Gastroesophageal sphincter (tissue), 3 donors: Measurements from ENCODE around the gene ZFR2.

Source experiments
- EP300 ChIP-seq: sonication (generic); formaldehyde crosslinking; IDR thresholded peaks from one replicate; pipeline ENCODE4 v1.6.1; 2017; ENCODE audit warnings: antibody characterized with exemption, mild to moderate bottlenecking
- POLR2A ChIP-seq, 2 donors: fragments of 450-650 bp; IDR thresholded peaks; one replicate each; pipeline ENCODE4 v1.6.1; 2017; ENCODE audit warnings: antibody characterized with exemption in 2 of 2, mild to moderate bottlenecking in 2 of 2, moderate library complexity in 1 of 2
- POLR2AphosphoS5 ChIP-seq: sonication (generic); formaldehyde crosslinking; IDR thresholded peaks from one replicate; pipeline ENCODE4 v1.6.1; 2017; ENCODE audit warnings: antibody characterized with exemption
- TF ChIP-seq, protein P1 (sequence below), 4 experiments: fragments of 200-600 bp in 2 of 4; fragments of 450-650 bp in 2 of 4; sonication (generic) in 1 of 4; IDR thresholded peaks; one replicate each; pipeline ENCODE4 v1.5.1; 2017 to 2019; ENCODE audit warnings: antibody characterized with exemption in 4 of 4, mild to moderate bottlenecking in 2 of 4, moderate library complexity in 2 of 4

DNA sequence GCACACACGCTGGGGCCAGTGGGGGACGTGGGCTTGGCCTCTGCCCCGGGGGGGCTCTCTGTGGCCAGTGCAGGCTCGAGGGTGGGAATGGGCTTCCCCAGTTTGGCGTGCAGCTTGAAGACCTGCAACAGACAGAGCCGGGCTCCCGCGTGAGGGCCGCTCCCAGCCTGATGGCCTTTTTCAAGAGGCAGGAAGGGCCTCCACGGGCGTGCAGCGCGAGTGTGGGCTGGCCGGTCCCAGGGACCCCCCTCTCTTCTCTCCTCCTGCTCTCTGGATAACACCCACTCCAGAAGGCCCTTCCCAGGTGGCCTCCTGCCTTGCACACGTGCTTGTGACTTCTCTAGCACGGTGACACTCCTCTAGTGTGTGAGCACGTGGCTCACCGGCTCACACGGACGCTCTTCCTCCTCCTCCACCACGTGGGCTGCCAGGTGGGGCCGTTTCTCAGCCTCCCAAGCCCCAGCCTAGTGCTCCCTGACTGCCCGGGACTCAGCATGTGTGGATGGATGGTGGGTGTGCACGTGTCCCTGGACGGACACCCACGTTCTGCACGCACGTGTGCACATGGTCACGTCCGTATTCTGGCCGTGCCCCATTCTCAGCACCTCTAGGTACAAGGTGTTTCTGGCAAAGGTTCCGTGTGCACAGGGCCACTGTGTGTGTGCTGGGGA, 43.4 kb downstream of the ZFR2 start:
- TF ChIP-seq, protein P1, sequence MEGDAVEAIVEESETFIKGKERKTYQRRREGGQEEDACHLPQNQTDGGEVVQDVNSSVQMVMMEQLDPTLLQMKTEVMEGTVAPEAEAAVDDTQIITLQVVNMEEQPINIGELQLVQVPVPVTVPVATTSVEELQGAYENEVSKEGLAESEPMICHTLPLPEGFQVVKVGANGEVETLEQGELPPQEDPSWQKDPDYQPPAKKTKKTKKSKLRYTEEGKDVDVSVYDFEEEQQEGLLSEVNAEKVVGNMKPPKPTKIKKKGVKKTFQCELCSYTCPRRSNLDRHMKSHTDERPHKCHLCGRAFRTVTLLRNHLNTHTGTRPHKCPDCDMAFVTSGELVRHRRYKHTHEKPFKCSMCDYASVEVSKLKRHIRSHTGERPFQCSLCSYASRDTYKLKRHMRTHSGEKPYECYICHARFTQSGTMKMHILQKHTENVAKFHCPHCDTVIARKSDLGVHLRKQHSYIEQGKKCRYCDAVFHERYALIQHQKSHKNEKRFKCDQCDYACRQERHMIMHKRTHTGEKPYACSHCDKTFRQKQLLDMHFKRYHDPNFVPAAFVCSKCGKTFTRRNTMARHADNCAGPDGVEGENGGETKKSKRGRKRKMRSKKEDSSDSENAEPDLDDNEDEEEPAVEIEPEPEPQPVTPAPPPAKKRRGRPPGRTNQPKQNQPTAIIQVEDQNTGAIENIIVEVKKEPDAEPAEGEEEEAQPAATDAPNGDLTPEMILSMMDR (IDR thresholded peaks at IDR 0.05): no peak
- TF ChIP-seq POLR2AphosphoS5 (no peak), POLR2A (IDR thresholded peaks at IDR 0.05) (no peak), EP300 (no peak)
